Stimulated activated CD4-positive, alpha-beta T cell treated with anti-CD3 and anti-CD28 coated beads, Interleukin-1b, Interleukin-23, amount 100 ng/mL, for 1 hour (primary cell): ENCODE measurements around the gene AFF2.

Experiments used
- DNase-seq, 2 donors: peaks; one replicate each; pipeline ENCODE4 v3.0.0-alpha.2; 2020; ENCODE audit warnings: low read depth in 2 of 2

AFF2 gene

DNA sequence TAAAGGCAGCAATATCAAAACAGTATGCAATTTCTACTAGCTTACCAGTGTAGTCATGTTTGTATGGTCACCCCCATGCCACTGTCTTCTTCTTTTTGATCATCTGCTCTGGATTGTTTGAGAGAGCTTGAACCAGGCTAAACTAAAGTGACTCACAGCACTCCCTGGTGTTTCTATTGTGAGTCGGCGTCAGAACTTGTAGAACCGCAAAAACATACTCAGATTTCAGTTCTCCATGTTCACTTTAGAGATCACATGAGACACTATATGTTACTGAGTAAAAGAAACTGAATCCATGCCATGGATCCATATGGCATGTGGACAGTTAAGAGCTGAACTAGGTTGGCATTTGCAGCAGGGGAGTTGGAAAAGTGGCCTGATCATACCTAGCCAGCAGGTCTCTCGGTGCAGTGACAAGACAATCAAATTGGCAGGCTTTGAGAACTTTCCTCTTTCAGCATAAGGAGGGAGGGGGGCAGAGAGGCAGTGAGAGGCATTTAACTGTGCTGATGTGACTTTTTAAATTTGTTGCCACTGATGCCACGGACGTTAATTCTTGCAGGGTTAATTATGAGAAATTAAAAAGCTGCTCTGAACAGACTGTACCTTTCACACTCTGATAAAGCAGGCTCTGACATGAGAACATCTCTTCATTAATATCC, 88.4 kb downstream of the AFF2 start:
- DNase-seq, result no peak

DNA sequence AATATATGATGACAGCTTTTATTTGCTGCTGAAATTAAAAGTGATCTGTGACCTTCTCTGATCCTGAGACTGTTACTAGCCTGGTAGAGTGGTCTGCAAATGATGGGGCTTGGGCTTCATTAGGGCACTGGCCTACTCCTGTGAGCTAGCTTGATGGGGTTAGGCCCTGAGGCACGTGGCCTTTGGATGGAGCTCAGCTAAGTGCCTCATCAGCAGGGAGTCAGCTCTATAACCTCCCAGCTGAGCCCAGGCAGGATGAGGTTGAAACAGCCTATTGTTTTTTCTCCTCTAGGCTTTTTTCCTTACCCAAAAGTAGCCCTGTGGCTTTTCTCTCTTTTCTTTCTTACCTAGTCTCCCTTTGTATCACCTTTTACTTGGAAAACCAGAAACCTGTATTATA, 92.2 kb downstream of the AFF2 start:
- no peak for DNase-seq

DNA sequence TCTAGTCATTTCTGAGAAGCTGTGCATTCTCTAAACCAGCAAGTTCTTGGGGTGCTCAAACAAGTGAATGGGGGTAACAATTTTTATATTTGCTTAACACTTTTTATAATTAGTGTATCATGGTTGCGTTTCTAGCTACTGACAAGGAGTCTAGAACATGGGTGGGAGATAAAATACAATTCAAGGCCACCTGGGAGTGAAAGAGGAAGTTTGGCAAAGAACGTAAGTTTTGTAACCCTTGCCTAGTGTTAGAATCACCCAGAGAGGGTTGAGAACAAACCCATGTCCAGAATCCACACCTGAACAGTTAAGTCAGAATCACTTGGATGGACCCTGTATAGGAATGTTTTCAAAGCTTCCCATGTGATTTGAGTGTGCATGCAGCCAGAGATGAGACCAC, 92.7 kb downstream of the AFF2 start:
- DNase-seq, result no peak

DNA sequence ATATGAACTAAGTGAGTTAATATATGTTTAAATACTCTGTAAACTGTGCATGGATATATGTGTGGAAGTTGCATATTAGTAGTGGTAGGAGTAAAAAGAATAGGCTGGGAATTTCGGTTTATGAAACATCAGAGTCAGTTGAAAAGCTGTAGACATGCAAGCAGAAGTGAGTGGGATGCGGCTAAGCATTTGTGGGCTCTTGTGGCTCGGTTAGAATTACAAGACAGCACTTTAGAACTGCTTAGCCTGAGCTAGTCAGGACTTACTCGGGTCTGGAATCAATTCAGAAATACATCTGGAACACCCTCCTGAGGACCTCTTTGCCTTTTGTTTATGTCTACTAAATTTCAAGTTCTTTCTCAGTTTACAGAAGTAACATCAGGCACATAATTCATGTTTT, 93.6 kb downstream of the AFF2 start:
- DNase-seq, result no peak

DNA sequence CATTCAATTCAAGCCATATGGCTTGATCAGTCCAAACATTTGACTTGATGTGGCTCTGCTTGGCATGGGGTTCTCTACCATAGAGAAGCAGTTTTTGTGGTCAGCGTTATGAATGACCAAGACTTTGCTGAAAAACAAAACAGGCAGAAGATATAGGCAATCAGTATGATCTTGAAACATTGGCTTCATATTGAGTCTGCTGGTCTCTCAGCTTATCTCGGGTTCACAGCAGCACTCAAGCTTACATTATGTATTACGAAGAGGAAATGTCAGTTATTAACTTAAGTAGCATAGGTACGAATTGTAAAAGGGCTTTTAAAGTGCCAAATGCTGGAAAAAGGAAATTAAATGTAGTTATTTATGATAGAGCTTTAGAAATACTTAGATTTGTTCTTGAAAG, 99.0 kb downstream of the AFF2 start:
- DNase-seq, result no peak

DNA sequence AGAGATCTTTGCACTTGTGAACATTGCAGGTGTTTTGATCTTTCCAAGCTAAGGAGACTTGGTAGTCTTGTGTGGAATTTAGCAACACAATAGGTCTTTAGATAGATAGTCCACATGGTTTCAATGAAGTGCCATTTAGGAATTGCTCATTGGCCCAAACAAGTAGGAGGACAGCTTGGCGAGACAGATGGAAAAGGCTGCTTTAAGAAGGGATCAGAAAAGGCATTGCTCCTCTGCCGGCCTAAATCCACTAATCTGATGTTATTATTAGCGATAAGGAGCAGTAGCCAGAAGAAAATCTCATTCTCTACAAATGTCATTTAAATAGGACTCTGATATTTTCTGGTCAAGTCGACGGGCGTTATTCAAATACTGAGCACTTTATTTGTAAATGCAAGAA, 99.7 kb downstream of the AFF2 start:
- no peak for DNase-seq

DNA sequence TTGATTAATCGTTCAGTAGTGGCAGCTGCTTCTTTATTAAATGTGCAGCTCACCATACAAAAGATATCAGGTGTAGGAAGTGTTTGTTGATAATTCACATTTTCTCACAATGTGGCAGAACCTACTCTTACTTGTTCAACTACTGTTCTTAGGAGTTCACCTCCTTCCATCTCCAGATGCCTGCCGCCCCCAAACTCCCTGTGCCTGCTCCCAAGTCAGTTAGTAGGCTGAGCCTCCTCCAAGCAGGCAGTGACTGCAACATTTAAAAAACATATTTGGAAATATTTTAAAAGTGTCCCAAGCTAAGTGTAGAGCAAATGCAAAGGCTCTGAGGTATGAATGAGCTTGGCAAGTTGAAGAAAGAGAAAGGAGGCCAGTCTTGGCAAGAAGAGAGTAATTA, 100.2 kb downstream of the AFF2 start:
- no peak for DNase-seq

DNA sequence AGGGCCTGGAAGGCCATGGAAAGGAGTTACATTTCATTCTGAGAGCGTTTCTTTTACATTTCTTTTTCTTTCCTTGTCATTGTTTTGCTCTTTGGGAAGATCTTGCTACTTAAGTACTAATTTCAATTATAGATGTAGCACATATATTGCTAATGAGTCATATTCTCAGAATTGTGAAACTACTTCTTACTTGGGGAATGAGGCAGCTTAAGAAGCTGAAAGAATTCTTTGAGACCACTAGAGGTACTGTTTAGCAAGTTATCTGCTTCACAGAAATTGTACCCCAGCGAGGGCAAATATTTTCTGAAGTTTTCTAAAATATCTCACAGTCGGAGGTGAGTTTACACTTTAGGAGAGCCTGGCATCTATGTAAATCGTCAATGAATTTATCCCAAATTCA, 100.6 kb downstream of the AFF2 start:
- DNase-seq, result no peak

DNA sequence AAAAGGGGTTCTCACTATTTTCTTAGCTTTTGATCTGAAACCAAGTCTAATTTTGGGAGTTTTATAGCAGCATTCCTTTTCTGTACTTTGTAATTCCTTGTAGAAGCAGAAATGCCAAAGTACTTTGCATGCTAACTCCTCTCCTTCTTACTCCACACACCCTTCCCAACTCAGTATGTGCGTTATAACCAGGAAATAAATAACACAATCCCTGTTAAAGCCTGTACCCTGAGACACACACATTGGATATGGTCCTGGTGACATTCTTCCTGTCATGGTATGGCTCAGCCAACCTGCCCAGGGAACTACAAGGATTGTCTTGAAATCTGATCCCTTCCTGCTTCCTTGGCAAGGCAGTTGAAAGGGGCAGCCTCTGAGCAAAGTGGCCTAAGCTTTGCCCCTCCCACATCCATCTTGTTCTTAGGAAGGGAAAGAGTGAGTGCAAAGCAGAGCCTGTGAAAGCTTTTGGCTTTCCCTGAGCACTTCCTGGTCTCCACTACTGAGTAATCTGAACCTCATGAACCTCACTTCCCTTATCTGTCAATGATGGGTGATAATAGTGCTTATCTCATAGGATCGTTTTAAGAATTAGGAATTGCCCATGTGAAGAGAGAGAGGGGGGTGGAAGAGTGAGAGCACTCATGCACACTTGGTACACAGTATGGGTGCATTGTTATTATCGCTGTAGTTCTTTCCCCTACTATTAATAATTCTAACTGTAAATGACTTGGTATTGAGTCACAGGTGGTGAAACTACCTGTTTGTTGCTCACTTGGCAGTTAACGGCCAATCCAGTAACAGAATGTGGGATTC, 109.3 kb downstream of the AFF2 start:
- DNase-seq, result no peak

DNA sequence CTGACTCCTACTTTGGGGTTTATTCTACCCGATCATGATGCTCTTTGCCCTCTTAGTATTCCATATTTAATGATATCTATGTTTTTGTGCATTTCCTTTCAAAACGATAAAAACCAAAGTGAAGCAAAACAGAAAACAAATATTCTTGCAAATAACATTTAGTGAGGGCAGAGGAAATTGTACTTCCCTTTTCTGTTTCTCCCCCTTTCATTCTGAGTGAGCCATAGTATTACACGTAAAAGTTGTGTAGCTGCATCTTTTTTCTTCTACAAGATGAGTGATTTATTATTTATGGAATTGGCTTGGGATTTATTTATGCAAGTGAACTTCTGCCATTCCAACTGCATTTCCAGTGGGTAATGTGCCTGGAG, 109.9 kb downstream of the AFF2 start:
- no peak for DNase-seq

DNA sequence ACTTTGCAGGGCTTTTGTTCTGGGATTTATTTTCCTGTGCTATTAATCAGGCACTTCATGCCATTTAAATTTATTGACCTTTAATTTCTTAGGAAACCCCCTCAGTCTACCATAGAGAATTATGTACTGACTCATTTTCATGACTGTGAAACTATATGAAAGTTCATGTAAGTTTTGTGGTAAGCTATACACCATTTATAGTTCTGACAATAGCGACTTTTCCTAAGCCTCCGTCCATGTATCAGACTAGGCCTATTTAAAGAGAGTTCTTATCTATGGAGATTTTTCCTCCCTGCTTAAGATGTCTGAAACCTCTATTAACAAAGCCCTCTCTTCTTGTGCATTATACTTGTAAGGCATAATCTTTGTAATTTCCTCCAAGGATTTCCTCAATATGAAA, 111.6 kb downstream of the AFF2 start:
- no peak for DNase-seq

DNA sequence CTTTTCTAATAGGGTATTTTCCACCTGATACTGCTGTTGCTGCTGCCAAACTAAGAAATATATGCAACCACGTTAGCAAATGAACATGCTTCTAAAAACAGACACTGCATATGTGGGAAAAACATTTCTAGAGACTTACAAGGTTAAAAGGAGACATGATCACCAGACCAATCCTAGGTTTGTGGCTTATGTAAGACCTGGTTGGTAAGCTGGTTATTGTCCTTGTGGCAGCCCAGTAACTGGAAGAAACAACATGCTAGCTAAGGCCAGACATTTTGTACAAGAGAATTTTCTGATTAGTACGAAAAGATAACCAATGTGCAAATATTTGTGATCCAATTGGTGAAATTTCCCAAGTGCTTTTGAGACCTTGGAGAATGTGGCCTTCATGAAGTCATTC, 112.0 kb downstream of the AFF2 start:
- no peak for DNase-seq

DNA sequence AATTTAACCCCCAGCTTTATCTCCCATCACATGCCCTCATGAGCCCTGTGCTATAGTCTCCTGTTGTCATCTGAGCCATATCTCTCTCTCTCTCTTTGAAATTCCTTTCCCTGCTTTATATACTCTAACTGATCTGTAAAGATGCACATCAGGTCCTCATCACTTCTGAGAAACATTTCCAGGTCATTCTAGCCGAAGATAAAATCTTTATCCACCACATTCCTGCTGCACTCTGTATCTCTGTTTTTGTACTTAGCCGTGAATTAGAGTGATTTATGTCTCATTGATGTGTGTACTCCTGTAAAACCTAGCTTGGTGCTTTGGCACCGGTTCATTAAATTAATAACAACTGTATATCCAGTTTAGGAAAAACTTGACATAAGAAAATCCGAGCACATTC, 113.2 kb downstream of the AFF2 start:
- no peak for DNase-seq

DNA sequence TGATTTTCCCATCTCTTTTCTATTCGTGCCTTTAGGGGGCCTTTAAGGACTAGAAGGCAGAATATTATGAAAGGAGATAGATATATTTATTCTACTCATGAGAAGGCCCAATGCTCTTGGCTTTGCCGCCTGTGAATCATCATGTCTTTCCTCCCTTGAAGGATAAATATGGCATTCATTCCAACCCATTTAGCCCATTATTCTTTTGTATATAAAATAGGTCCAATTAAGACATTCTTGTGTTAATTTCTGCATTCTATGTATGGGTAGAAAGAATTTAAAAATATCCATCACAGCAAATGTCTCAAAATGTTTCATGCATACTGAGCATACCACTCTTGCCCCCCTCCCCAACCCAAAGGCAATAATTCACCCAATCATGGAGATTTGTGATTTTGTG, 115.1 kb downstream of the AFF2 start:
- DNase-seq, result no peak

DNA sequence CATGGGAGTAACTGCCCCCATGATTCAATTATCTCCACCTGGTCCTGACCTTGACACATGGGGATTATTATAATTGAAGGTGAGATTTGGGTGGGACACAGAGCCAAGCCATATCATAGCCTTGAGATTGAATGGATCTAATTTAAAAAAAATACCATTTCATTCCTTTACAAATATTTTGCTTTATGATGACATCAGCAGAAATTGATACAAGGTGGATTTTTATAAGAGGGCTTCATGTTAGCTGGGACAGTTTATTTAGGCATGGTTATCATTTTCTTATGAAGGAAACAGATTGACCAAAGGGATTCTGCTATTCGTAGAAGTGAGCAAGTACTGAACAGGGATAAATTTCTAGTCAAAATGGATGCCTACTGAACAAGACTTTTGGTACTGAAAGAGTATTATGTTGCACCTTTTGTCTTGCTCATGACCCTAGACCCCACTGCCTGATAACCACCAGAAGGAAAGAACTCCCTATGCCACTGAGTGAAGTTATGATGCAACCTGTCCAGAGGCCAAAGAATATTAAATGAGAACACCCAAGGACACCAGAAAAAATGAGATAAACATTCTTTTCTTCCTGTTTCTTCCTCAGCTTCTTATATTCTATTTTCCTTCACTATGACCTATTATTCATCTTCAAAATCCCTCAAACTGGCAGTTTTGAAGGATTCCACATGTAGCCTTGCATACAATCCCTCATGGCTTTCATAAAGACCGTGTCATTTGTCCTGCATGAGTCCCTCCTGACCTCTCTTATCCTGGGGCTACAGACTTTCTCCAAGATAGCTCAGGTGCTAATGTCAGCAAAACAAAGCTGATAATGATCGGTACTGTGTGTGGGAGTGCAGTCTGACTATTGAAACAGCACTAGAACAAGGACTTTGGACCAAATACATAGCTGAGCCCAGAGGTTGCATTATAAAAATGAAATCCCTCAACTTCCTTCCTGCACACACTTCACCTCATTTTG, 118.3 kb downstream of the AFF2 start:
- no peak for DNase-seq

DNA sequence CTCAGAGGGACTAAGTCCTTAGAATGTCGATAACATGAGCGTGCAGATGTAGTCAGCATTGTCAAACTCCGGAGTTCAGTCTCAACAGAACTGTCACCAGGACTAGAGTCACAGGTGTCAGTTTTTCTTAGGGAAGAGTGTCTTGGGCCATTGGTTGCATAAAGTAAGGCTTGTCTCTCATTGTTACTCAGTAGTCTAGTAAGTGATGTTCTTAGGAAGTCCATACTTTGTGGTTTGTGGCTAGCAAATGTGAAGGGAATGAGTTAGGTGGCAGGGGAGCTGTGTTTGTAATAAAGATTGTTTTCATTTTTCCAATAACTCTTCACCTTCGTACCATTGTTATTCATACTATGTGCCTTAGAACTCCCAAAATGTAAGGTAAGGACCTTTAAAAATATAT, 119.6 kb downstream of the AFF2 start:
- DNase-seq, result no peak

DNA sequence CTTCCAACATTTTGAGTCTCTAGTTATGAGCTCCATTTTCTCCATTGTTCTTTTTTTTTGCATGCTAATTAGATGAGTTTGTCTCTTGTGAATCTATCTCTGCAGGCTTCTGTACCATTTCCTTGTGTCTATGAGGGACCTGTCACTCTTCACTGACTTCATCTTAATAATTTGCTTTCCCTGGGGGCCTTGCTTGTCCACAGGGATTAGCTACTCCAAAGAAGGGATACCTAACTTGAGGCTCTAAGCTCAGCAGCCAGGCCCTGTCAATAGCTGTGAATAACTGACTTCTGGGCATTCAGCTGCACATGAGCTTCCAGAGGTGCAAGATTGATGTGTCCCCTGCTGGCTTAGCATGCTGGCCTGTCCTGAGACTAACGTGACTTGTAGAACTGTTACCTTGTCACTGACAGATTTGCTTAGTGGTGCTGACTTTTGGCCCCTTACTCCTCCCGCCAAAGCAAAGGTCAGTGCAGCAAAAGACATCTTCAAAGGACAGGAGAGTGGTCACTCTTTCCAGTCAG, 124.6 kb downstream of the AFF2 start:
- DNase-seq, result no peak

DNA sequence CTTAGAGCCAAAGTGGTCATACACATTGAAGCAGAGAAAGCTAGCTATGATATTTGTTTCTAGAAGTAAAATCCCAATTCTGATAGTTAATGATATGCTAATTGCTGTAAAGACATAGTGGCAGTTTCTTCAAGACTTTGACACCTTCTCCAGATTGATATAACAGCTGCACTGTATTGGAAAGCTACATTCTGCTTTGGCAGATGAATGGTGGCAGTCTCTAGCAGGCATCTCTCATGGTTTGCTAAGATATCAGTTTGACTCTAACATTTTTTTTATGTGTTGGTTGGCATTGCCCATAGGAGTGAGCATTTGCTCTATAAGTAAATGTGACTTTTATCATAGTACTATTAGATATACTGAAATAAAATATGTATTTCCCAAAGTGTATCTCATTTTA, 128.2 kb downstream of the AFF2 start:
- no peak for DNase-seq

DNA sequence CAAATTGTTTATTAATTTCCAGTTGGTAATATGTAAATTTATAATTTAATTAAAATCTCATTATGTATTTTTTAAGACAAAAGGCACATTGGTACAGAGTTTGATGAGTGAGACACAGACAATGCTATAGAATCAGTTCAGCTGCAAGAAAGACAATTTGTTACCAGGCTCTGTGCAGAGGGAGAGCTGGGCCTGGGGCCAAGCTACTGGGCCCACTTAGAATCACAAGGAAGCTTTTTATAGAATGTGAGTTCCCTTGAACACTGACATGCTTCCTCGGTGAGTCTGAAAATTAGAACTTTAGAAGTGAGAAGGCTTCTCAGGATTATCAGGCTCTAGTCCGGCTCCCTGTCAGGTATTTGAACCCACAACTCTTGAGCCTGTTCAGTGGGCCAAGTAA, 129.0 kb downstream of the AFF2 start:
- DNase-seq, result no peak

DNA sequence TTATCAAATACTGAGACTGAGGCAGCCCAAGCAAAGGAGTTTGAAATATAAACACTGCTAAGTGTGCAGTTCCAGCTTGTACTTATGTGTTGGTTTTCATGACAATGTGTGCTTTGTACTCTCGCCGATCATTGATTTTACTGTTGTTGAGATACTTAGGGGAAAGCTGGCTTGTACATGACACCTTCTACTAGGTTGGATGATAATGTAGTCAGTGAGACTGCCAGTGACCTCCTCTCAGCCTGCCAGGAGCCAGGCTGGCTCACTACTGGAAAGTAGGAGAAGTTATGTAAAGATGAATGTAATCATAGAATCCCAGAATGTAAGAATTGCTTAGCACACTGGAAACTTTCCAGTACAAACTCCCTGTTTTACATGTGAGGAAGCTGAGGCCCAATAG, 132.0 kb downstream of the AFF2 start:
- DNase-seq, result no peak

DNA sequence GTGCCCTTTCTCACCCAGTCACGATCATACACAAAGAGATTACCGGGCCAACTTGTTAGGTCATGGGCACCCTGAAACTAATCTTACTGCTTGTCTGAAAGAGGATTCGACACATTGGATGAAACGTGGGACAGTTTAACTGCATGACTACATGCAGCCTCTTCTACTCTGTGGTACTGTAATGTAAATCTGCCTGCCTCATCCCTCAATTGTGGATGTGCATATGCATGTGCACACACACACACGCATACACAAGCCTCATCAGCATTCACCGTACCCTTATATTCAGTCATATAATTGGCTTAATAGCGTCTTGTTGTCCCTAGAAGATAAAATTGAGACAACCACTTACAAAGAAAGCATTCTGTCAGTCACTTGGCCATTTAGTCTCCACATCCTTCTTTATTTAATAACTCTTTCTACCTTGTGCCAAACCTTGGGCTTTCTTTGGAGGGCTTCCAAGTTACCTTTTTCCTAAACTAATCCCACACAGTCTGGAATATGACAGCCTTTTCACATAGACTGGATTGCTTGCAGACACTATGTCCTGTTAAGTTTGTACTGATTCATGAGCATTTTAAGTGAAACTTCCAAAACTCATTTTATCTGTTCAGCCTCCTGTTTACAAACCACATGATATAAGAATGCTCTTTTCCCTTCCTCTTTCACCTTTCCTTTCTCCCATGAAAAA, 132.9 kb downstream of the AFF2 start:
- DNase-seq, result no peak

DNA sequence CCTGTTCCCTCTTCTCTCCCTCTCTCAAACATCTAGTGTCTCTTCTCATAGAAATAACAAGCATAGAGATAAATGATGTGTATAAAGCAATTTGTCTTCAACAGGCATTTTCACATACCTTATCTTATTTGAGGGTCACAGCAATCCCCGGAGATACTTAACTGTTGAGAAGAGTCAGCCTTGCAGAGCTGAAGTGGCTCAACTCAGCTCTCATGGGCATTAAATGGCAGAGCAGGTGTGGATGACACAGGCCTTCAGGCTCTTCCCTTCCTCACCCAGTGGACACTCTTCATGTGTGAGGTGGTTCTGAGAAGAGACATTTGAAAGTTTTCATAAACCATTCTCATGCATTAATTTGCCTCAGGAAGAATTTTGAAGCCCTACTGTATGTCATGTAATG, 134.2 kb downstream of the AFF2 start:
- DNase-seq, result no peak
